ENCODE measurements around the gene SEMA4F.

DNA sequence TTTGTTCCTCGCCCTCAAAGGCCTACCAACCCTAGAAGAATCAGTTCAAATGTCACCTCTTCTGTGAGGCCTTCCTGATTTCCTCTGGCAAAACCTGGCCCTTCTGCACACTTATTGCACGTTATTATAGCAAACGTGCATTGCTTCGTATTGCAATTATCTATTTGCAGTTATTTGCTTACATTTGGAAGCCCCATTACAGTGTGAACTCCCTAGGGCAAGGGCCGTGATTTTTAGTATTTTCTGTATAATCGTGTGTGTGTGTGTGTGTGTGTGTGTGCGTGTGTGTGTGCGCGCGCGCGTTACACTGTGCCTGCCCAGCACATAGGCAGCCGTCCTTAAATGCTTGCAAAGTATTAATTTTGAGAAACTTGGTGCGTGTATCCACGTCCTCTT, 460 bp upstream of the SEMA4F start:
- TF ChIP-seq, protein P1, sequence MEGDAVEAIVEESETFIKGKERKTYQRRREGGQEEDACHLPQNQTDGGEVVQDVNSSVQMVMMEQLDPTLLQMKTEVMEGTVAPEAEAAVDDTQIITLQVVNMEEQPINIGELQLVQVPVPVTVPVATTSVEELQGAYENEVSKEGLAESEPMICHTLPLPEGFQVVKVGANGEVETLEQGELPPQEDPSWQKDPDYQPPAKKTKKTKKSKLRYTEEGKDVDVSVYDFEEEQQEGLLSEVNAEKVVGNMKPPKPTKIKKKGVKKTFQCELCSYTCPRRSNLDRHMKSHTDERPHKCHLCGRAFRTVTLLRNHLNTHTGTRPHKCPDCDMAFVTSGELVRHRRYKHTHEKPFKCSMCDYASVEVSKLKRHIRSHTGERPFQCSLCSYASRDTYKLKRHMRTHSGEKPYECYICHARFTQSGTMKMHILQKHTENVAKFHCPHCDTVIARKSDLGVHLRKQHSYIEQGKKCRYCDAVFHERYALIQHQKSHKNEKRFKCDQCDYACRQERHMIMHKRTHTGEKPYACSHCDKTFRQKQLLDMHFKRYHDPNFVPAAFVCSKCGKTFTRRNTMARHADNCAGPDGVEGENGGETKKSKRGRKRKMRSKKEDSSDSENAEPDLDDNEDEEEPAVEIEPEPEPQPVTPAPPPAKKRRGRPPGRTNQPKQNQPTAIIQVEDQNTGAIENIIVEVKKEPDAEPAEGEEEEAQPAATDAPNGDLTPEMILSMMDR (IDR thresholded peaks at IDR 0.05) = no peak
- TF ChIP-seq POLR2A (IDR thresholded peaks at IDR 0.05) (no peak), EP300 (IDR thresholded peaks at IDR 0.05) (no peak), POLR2AphosphoS5 (IDR thresholded peaks at IDR 0.05) (no peak)

Measured in stomach (tissue), 4 donors.